ENCODE data around the gene MRTO4.

GRCh38 chr1:19273106-19273843, 21.7 kb downstream of the MRTO4 start:
- TF ChIP-seq ERG (CRISPR knock-in tag; IDR thresholded peaks at IDR 0.05) (no peak), CTCF (IDR thresholded peaks at IDR 0.05) (no peak), SOX15 (CRISPR knock-in tag; IDR thresholded peaks at IDR 0.05) (no peak), ATF1 (CRISPR knock-in tag; IDR thresholded peaks at IDR 0.05) (no peak), TCF7 (CRISPR knock-in tag; IDR thresholded peaks at IDR 0.05; ENCODE audit: low read depth) (no peak), MAX (CRISPR knock-in tag; IDR thresholded peaks at IDR 0.05) (no peak), ESRRA (CRISPR knock-in tag; IDR thresholded peaks at IDR 0.05; ENCODE audit: borderline replicate concordance) (no peak), ATF3 (CRISPR knock-in tag; conservative IDR thresholded peaks at IDR 0.05) (no peak), ELF4 (CRISPR knock-in tag; IDR thresholded peaks at IDR 0.05; ENCODE audit: low read depth) (no peak), SMAD3 (CRISPR knock-in tag; IDR thresholded peaks at IDR 0.05; ENCODE audit: borderline replicate concordance) (no peak), ZNF671 (CRISPR knock-in tag; IDR thresholded peaks at IDR 0.05) (no peak), E2F1 (CRISPR knock-in tag; IDR thresholded peaks at IDR 0.05) (no peak), STAT6 (CRISPR knock-in tag; conservative IDR thresholded peaks at IDR 0.05; ENCODE audit: low read depth) (no peak), ATF2 (CRISPR knock-in tag; IDR thresholded peaks at IDR 0.05; ENCODE audit: borderline replicate concordance, low read depth) (no peak)
